HG03457 (cell line): ENCODE measurements around the gene SEPTIN2.
"Not testable (repeated sequence)": the region's sequence is repeated elsewhere in the genome, so short reads cannot be mapped to it uniquely, and the experiment has no call there.

Experiments
- ATAC-seq: cut with Tn5 transposase; IDR thresholded peaks from one replicate; pipeline ENCODE4 v1.9.1; 2021; ENCODE audit warnings: moderate number of reproducible peaks; ENCODE audit not compliant: unreplicated experiment

SEPTIN2 gene

GRCh38 chr2:241312082-241312481 lies 3.6 kb upstream of the SEPTIN2 start:
- no peak for ATAC-seq

GRCh38 chr2:241313543-241314095 lies 2.1 kb upstream of the SEPTIN2 start:
- ATAC-seq, result no peak

GRCh38 chr2:241314226-241315092 lies 1.3 kb upstream of the SEPTIN2 start:
- ATAC-seq, result no peak

GRCh38 chr2:241315093-241315878 lies 439 bp upstream of the SEPTIN2 start, which contains the start of gene HDLBP:
TSS of gene HDLBP (minus strand) at chr2:241315672. CDS start at chr2:241266869, 48,803 bp downstream.
- peak; percentile 63 for ATAC-seq

GRCh38 chr2:241316825-241317224 lies 1.1 kb downstream of the SEPTIN2 start:
- ATAC-seq, result no peak

GRCh38 chr2:241317391-241317790 lies 1.7 kb downstream of the SEPTIN2 start:
- ATAC-seq, result no peak

GRCh38 chr2:241318830-241319229 lies 3.1 kb downstream of the SEPTIN2 start:
- not testable (repeated sequence) for ATAC-seq

- no peak for ATAC-seq
Measured at GRCh38 chr2:241320394-241320793, 4.7 kb downstream of the SEPTIN2 start.

- no peak for ATAC-seq
Measured at GRCh38 chr2:241321033-241321432, 5.3 kb downstream of the SEPTIN2 start.

GRCh38 chr2:241321886-241322285 lies 6.2 kb downstream of the SEPTIN2 start:
- ATAC-seq, result no peak

GRCh38 chr2:241323778-241324177 lies 8.1 kb downstream of the SEPTIN2 start:
- ATAC-seq, result no peak

GRCh38 chr2:241324775-241325174 lies 9.1 kb downstream of the SEPTIN2 start:
- no peak for ATAC-seq

GRCh38 chr2:241325257-241325656 lies 9.5 kb downstream of the SEPTIN2 start:
- ATAC-seq, result no peak

- ATAC-seq, result no peak
Measured at GRCh38 chr2:241329669-241330615, 14.2 kb downstream of the SEPTIN2 start.

GRCh38 chr2:241330616-241330981 lies 14.9 kb downstream of the SEPTIN2 start:
- ATAC-seq, result no peak

GRCh38 chr2:241334813-241335212 lies 19.1 kb downstream of the SEPTIN2 start:
- no peak for ATAC-seq

GRCh38 chr2:241339839-241340630 lies 24.3 kb downstream of the SEPTIN2 start:
- ATAC-seq, result no peak

- no peak for ATAC-seq
Measured at GRCh38 chr2:241340631-241341163, 25.0 kb downstream of the SEPTIN2 start.

GRCh38 chr2:241344925-241345651 lies 29.4 kb downstream of the SEPTIN2 start:
- no peak for ATAC-seq
